ENCODE results near the gene ANKFY1. TPM values are rescaled to one million over a fixed set of nuclear protein-coding genes. Genes with fewer than 3 reads are reported as not detected.

ANKFY1 gene
- polyA plus RNA-seq, 1 of the 3 experiments (the other 2 are of a cell fraction), result 29.6 TPM

GRCh38 chr17:4209611-4210010 is 54.2 kb downstream of the ANKFY1 start:
- no peak for TF ChIP-seq FOSL2 (IDR thresholded peaks at IDR 0.05; ENCODE audit: borderline replicate concordance, low read depth)
- no peak for TF ChIP-seq ZBTB33 (IDR thresholded peaks at IDR 0.05; ENCODE audit: borderline replicate concordance, low read depth)
- TF ChIP-seq MAX (IDR thresholded peaks at IDR 0.05; ENCODE audit: low read depth), result no peak
- no peak for TF ChIP-seq NFIC (IDR thresholded peaks at IDR 0.05; ENCODE audit: borderline replicate concordance)
- no peak for TF ChIP-seq JUND (IDR thresholded peaks at IDR 0.05)
- no peak for TF ChIP-seq GABPA (IDR thresholded peaks at IDR 0.05; ENCODE audit: low read depth)
- no peak for TF ChIP-seq TCF12 (IDR thresholded peaks at IDR 0.05)
- no peak for TF ChIP-seq USF1 (IDR thresholded peaks at IDR 0.05; ENCODE audit: borderline replicate concordance, low read depth)
- TF ChIP-seq USF2 (IDR thresholded peaks at IDR 0.05; ENCODE audit: borderline replicate concordance, low read depth, low read length), result no peak
- no peak for TF ChIP-seq POLR2AphosphoS5 (IDR thresholded peaks at IDR 0.05; ENCODE audit: low read depth, low read length)
- TF ChIP-seq MXI1 (IDR thresholded peaks at IDR 0.05; ENCODE audit: low read depth, low read length), result no peak
- TF ChIP-seq PBX3 (IDR thresholded peaks at IDR 0.05), result no peak
- TF ChIP-seq EP300 (IDR thresholded peaks at IDR 0.05; ENCODE audit: borderline replicate concordance in 1 of 2, low read depth in 1 of 2, low read length in 1 of 2), result no peak
- no peak for TF ChIP-seq TEAD4 (IDR thresholded peaks at IDR 0.05; ENCODE audit: borderline replicate concordance, insufficient read depth)
- TF ChIP-seq GATA2 (CRISPR knock-in tag; IDR thresholded peaks at IDR 0.05), result no peak
- no peak overlapping the region for H3K4me2 ChIP-seq
- no peak for DNase-seq
- H3K4me1 ChIP-seq (ENCODE audit: control insufficient read depth in 1 of 2, insufficient read depth in 2 of 2, low read depth in 1 of 2, low read length in 1 of 2), result peaks cover 0 to 9% of the 10 kb centered on the region in 2 experiments; a peak in 1 of 4 replicates
- ChIA-PET POLR2A (no interaction called here), CTCF (interaction anchor here (0.8 to 4.0 kb wide), 5 partner anchors 10 to 204 kb away, joined by 3 to 18 read pairs (median 4); no protein-coding TSS in a partner anchor)
- peaks cover 35 to 39% of the 10 kb centered on the region in 2 experiments for H3K36me3 ChIP-seq (replicated peaks in 1 of 2; ENCODE audit: control insufficient read depth in 1 of 2, insufficient read depth in 2 of 2, low read length in 1 of 2)
- no peak overlapping the region for H3K27ac ChIP-seq (ENCODE audit: low read depth in 2 of 2, low read length in 1 of 2)
- no peak overlapping the region for H3K9ac ChIP-seq
- no peaks in the 10 kb centered on the region for H4K20me1 ChIP-seq (ENCODE audit: insufficient read depth)
- H3F3A ChIP-seq (replicated peaks; ENCODE audit: insufficient read depth), result peaks cover 21% of the 10 kb centered on the region
- no peaks in the 10 kb centered on the region for H3K9me2 ChIP-seq
- H3K9me3 ChIP-seq, result no peaks in the 10 kb centered on the region
- peaks cover 53% of the 10 kb centered on the region for H3K79me2 ChIP-seq (ENCODE audit: insufficient read depth)
- H3K27me3 ChIP-seq (ENCODE audit: insufficient read depth), result no peaks in the 10 kb centered on the region
- 98% methylated on average over 7 of the region's 7 CpGs for WGBS (ENCODE audit: low lambda C conversion rate)
- H3K4me3 ChIP-seq (ENCODE audit: low read depth in 2 of 2, low read length in 1 of 2), result no peak overlapping the region
- no peak overlapping the region for H2AFZ ChIP-seq (ENCODE audit: low read depth)

All from SK-N-SH (cell line).